Naive thymus-derived CD4-positive, alpha-beta T cell (primary cell): ENCODE measurements around the gene ZMAT2. TPM values are rescaled to one million over a fixed set of nuclear protein-coding genes. Genes with fewer than 3 reads are reported as not detected.

ENCODE experiments used
- polyA plus RNA-seq, 2 donors: library from polyadenylated mRNA; unstranded; fragments of 300-500 nt; fragmentation: Illumina TruSeq; gene quantifications; one replicate each; pipeline ENCODE4 v1.2.3, GENCODE V29; 2021
- total RNA-seq, 6 experiments: library from RNA in 5 of 6; stranded (reverse) in 5 of 6; gene quantifications; 1 replicate in 5 of 6; 2 replicates in 1 of 6; pipeline ENCODE4 v1.2.3 and lab custom pipeline; 2021 to 2026

The ZMAT2 gene
- total and polyA plus RNA-seq, 7 experiments from 2014 or later = 37.7 to 76.4 (median 60.5) TPM

Other genes starting within 250 kb of the ZMAT2 start
- gene EIF4EBP3, start 152.8 kb upstream of the ZMAT2 start, total RNA-seq = 10 to 100 TPM; 12.5 to 19.5 (median 16.2) TPM
- 10 to 100 TPM; 61.7 to 80.8 TPM for gene EIF4EBP3, start 152.8 kb upstream of the ZMAT2 start, polyA plus RNA-seq
- 10 to 100 TPM; 23.8 to 45.5 (median 34.0) TPM for gene SRA1, start 143.0 kb upstream of the ZMAT2 start, total RNA-seq
- 10 to 100 TPM; 31.1 to 34.4 TPM for gene SRA1, start 143.0 kb upstream of the ZMAT2 start, polyA plus RNA-seq
- 10 to 100 TPM; 37.9 to 77.8 (median 72.4) TPM for gene APBB3, start 135.8 kb upstream of the ZMAT2 start, total RNA-seq
- 1 to 10 TPM; 6.3 to 6.8 TPM for gene APBB3, start 135.8 kb upstream of the ZMAT2 start, polyA plus RNA-seq
- gene SLC35A4, start 135.6 kb upstream of the ZMAT2 start, total RNA-seq = 10 to 100 TPM; 40.4 to 90.1 (median 52.4) TPM
- 100 to 1,000 TPM; 112 to 142 TPM for gene SLC35A4, start 135.6 kb upstream of the ZMAT2 start, polyA plus RNA-seq
- 100 to 1,000 TPM in 1 of 5 experiments, 10 to 100 TPM in 2, 1 to 10 TPM in 1, under 1 TPM in 1; 0.56 to 198 (median 10.1) TPM for gene CD14, start 67.3 kb upstream of the ZMAT2 start, total RNA-seq
- 1 to 10 TPM; 2.5 to 2.9 TPM for gene CD14, start 67.3 kb upstream of the ZMAT2 start, polyA plus RNA-seq
- gene TMCO6, start 61.0 kb upstream of the ZMAT2 start, total RNA-seq = 10 to 100 TPM; 24.5 to 55.3 (median 36.4) TPM
- gene TMCO6, start 61.0 kb upstream of the ZMAT2 start, polyA plus RNA-seq = 10 to 100 TPM; 17.1 to 20.4 TPM
- 10 to 100 TPM; 33.2 to 68.7 (median 43.5) TPM for gene NDUFA2, start 52.8 kb upstream of the ZMAT2 start, total RNA-seq
- 100 to 1,000 TPM; 147 to 149 TPM for gene NDUFA2, start 52.8 kb upstream of the ZMAT2 start, polyA plus RNA-seq
- 100 to 1,000 TPM; 118 to 186 (median 179) TPM for gene IK, start 52.6 kb upstream of the ZMAT2 start, total RNA-seq
- 100 to 1,000 TPM; 192 to 207 TPM for gene IK, start 52.6 kb upstream of the ZMAT2 start, polyA plus RNA-seq
- 10 to 100 TPM; 28.5 to 47.6 (median 37.8) TPM for gene WDR55, start 35.5 kb upstream of the ZMAT2 start, total RNA-seq
- gene WDR55, start 35.5 kb upstream of the ZMAT2 start, polyA plus RNA-seq = 10 to 100 TPM; 10.5 to 20.9 TPM
- 1 to 10 TPM; 2.1 to 5.0 (median 3.3) TPM for gene DND1, start 26.9 kb upstream of the ZMAT2 start, total RNA-seq
- gene DND1, start 26.9 kb upstream of the ZMAT2 start, polyA plus RNA-seq = under 1 TPM in 1 of 2 donors, not detected in 1; 0.15 TPM
- gene HARS1, start 9.1 kb upstream of the ZMAT2 start, total RNA-seq = 10 to 100 TPM; 48.7 to 85.7 (median 68.5) TPM
- 10 to 100 TPM; 62.2 to 68.8 TPM for gene HARS1, start 9.1 kb upstream of the ZMAT2 start, polyA plus RNA-seq
- 10 to 100 TPM; 25.4 to 59.6 (median 38.8) TPM for gene HARS2, start 9.0 kb upstream of the ZMAT2 start, total RNA-seq
- 10 to 100 TPM; 23.5 to 30.7 TPM for gene HARS2, start 9.0 kb upstream of the ZMAT2 start, polyA plus RNA-seq
- gene PCDHA1, start 85.7 kb downstream of the ZMAT2 start, total RNA-seq = not detected
- gene PCDHA1, start 85.7 kb downstream of the ZMAT2 start, polyA plus RNA-seq = not detected
- not detected for gene PCDHA2, start 94.4 kb downstream of the ZMAT2 start, total RNA-seq
- gene PCDHA2, start 94.4 kb downstream of the ZMAT2 start, polyA plus RNA-seq = not detected
- gene PCDHA3, start 100.6 kb downstream of the ZMAT2 start, total RNA-seq = not detected
- gene PCDHA3, start 100.6 kb downstream of the ZMAT2 start, polyA plus RNA-seq = not detected
- gene PCDHA4, start 106.6 kb downstream of the ZMAT2 start, total RNA-seq = not detected
- gene PCDHA4, start 106.6 kb downstream of the ZMAT2 start, polyA plus RNA-seq = not detected
- not detected for gene PCDHA5, start 121.2 kb downstream of the ZMAT2 start, total RNA-seq
- gene PCDHA5, start 121.2 kb downstream of the ZMAT2 start, polyA plus RNA-seq = not detected
- gene PCDHA6, start 127.5 kb downstream of the ZMAT2 start, total RNA-seq = not detected
- gene PCDHA6, start 127.5 kb downstream of the ZMAT2 start, polyA plus RNA-seq = not detected
- not detected for gene PCDHA7, start 133.8 kb downstream of the ZMAT2 start, total RNA-seq
- gene PCDHA7, start 133.8 kb downstream of the ZMAT2 start, polyA plus RNA-seq = not detected
- gene PCDHA8, start 140.7 kb downstream of the ZMAT2 start, total RNA-seq = not detected
- gene PCDHA8, start 140.7 kb downstream of the ZMAT2 start, polyA plus RNA-seq = not detected
- not detected for gene PCDHA9, start 147.9 kb downstream of the ZMAT2 start, total RNA-seq
- gene PCDHA9, start 147.9 kb downstream of the ZMAT2 start, polyA plus RNA-seq = not detected
- not detected for gene PCDHA10, start 155.4 kb downstream of the ZMAT2 start, total RNA-seq
- not detected for gene PCDHA10, start 155.4 kb downstream of the ZMAT2 start, polyA plus RNA-seq
- gene PCDHA11, start 168.5 kb downstream of the ZMAT2 start, total RNA-seq = not detected
- gene PCDHA11, start 168.5 kb downstream of the ZMAT2 start, polyA plus RNA-seq = not detected
- gene PCDHA12, start 174.9 kb downstream of the ZMAT2 start, total RNA-seq = not detected
- gene PCDHA12, start 174.9 kb downstream of the ZMAT2 start, polyA plus RNA-seq = not detected
- not detected for gene PCDHA13, start 181.7 kb downstream of the ZMAT2 start, total RNA-seq
- gene PCDHA13, start 181.7 kb downstream of the ZMAT2 start, polyA plus RNA-seq = not detected
- gene PCDHAC1, start 225.9 kb downstream of the ZMAT2 start, total RNA-seq = not detected
- gene PCDHAC1, start 225.9 kb downstream of the ZMAT2 start, polyA plus RNA-seq = not detected